Thyroid gland (tissue), 4 donors: ENCODE data around the gene OCLN.
"Not testable (repeated sequence)": the region's sequence is repeated elsewhere in the genome, so short reads cannot be mapped to it uniquely, and the experiment has no call there.

Source experiments
- CTCF ChIP-seq, 6 experiments: fragments of 200-600 bp in 3 of 6; fragments of 450-650 bp in 3 of 6; sonication (generic) in 3 of 6; IDR thresholded peaks; one replicate each; pipeline ENCODE4 v1.5.1; 2016 to 2019; ENCODE audit warnings: antibody characterized with exemption in 6 of 6, mild to moderate bottlenecking in 2 of 6, inconsistent platforms in 1 of 6, moderate library complexity in 1 of 6
- POLR2A ChIP-seq, 2 donors: fragments of 450-650 bp; IDR thresholded peaks; one replicate each; pipeline ENCODE4 v1.6.1; 2017; ENCODE audit warnings: antibody characterized with exemption in 2 of 2, mild to moderate bottlenecking in 2 of 2, moderate library complexity in 1 of 2

GRCh38 chr5:69538735-69539134 lies 46.1 kb downstream of the OCLN start:
- TF ChIP-seq CTCF, POLR2A (IDR thresholded peaks at IDR 0.05): not testable (repeated sequence)
